HG03139 (cell line): ENCODE results near the gene PRRC2B.
A peak's percentile ranks its signal among the peaks of the same experiment; 100 is the strongest.
"Not testable (repeated sequence)": the region's sequence is repeated elsewhere in the genome, so short reads cannot be mapped to it uniquely, and the experiment has no call there.

Experiments
- ATAC-seq: cut with Tn5 transposase; IDR thresholded peaks from one replicate; pipeline ENCODE4 v1.9.1; 2021; ENCODE audit not compliant: unreplicated experiment

Gene PRRC2B

GRCh38 chr9:131386281-131386680 lies 7.6 kb upstream of the PRRC2B start:
- no peak for ATAC-seq

- no peak for ATAC-seq
Observed at GRCh38 chr9:131387394-131387793, 6.5 kb upstream of the PRRC2B start.

GRCh38 chr9:131391020-131391419 lies 2.9 kb upstream of the PRRC2B start:
- no peak for ATAC-seq

- no peak for ATAC-seq
Observed at GRCh38 chr9:131391504-131391903, 2.4 kb upstream of the PRRC2B start.

- peak; percentile 29 for ATAC-seq
Observed at GRCh38 chr9:131394464-131395156, 724 bp downstream of the PRRC2B start.

GRCh38 chr9:131395157-131396098 lies 1.5 kb downstream of the PRRC2B start:
- no peak for ATAC-seq

- not testable (repeated sequence) for ATAC-seq
Observed at GRCh38 chr9:131396099-131396479, 2.2 kb downstream of the PRRC2B start.

GRCh38 chr9:131396626-131397025 lies 2.7 kb downstream of the PRRC2B start:
- no peak for ATAC-seq

- no peak for ATAC-seq
Observed at GRCh38 chr9:131397100-131397790, 3.4 kb downstream of the PRRC2B start.

- no peak for ATAC-seq
Observed at GRCh38 chr9:131398204-131398603, 4.3 kb downstream of the PRRC2B start.

- no peak for ATAC-seq
Observed at GRCh38 chr9:131399972-131400371, 6.1 kb downstream of the PRRC2B start.

GRCh38 chr9:131400627-131401026 lies 6.7 kb downstream of the PRRC2B start:
- no peak for ATAC-seq

- no peak for ATAC-seq
Observed at GRCh38 chr9:131402073-131402472, 8.2 kb downstream of the PRRC2B start.

- no peak for ATAC-seq
Observed at GRCh38 chr9:131402738-131403492, 9.0 kb downstream of the PRRC2B start.

GRCh38 chr9:131403493-131403773 lies 9.5 kb downstream of the PRRC2B start:
- ATAC-seq = no peak

GRCh38 chr9:131404581-131404980 lies 10.7 kb downstream of the PRRC2B start:
- ATAC-seq = no peak

- ATAC-seq = no peak
Observed at GRCh38 chr9:131404987-131405386, 11.1 kb downstream of the PRRC2B start.

- ATAC-seq = no peak
Observed at GRCh38 chr9:131405428-131405827, 11.5 kb downstream of the PRRC2B start.

GRCh38 chr9:131405858-131406537 lies 12.1 kb downstream of the PRRC2B start:
- ATAC-seq = no peak
